HepG2 (cell line): Measurements from ENCODE around the gene PDE4C. TPM values are rescaled to one million over a fixed set of nuclear protein-coding genes. Genes with fewer than 3 reads are reported as not detected.

Experiments used
- ATF5 ChIP-seq: sonication (generic); formaldehyde crosslinking; IDR thresholded peaks from 2 replicates; pipeline ENCODE4 v1.4.0; 2020; ENCODE audit warnings: mild to moderate bottlenecking, low read depth, missing genetic modification reagents
- BRF2 ChIP-seq: sonication (generic); formaldehyde crosslinking; IDR thresholded peaks from 2 replicates; pipeline ENCODE4 v1.8.1; 2022; ENCODE audit warnings: mild to moderate bottlenecking, missing genetic modification reagents
- DNMT1 ChIP-seq: sonication (generic); formaldehyde crosslinking; IDR thresholded peaks from 2 replicates; pipeline ENCODE4 v1.5.1; 2020; ENCODE audit warnings: mild to moderate bottlenecking, missing genetic modification reagents
- GABPA ChIP-seq, 2 experiments: IDR thresholded peaks; 2 replicates each; pipeline ENCODE4 v1.6.1; 2011 to 2016; ENCODE audit warnings: low read depth in 2 of 2, low read length in 1 of 2, missing biosample characterization in 1 of 2, missing genetic modification characterization in 1 of 2
- GATAD1 ChIP-seq: IDR thresholded peaks from 2 replicates; pipeline ENCODE4 v1.6.1; 2016; ENCODE audit warnings: missing genetic modification reagents, missing compliant biosample characterization
- HOXA3 ChIP-seq: sonication (generic); formaldehyde crosslinking; IDR thresholded peaks from 2 replicates; pipeline ENCODE4 v1.5.0; 2020; ENCODE audit warnings: missing genetic modification reagents
- MEF2D ChIP-seq: sonication (generic); formaldehyde crosslinking; IDR thresholded peaks from 2 replicates; pipeline ENCODE4 v1.5.1; 2020; ENCODE audit warnings: mild to moderate bottlenecking, missing genetic modification reagents
- MIER2 ChIP-seq: IDR thresholded peaks from 2 replicates; pipeline ENCODE4 v1.6.1; 2016; ENCODE audit warnings: missing biosample characterization, missing genetic modification reagents
- NONO ChIP-seq, 2 experiments: fragments of 450-650 bp in 1 of 2; sonication (generic) in 1 of 2; formaldehyde crosslinking in 1 of 2; IDR thresholded peaks in 1 of 2; conservative IDR thresholded peaks in 1 of 2; 2 replicates each; pipeline versions ENCODE4 v1.6.1 to v1.8.0; 2017 to 2022; ENCODE audit warnings: mild to moderate bottlenecking in 1 of 2, missing genetic modification reagents in 1 of 2, moderate library complexity in 1 of 2
- POLR2AphosphoS5 ChIP-seq: IDR thresholded peaks from 2 replicates; pipeline ENCODE4 v1.6.1; 2012; ENCODE audit warnings: low read depth, low read length
- RNF219 ChIP-seq: sonication (generic); formaldehyde crosslinking; IDR thresholded peaks from 2 replicates; pipeline ENCODE4 v1.5.0; 2020; ENCODE audit warnings: mild to moderate bottlenecking, missing genetic modification reagents
- SALL2 ChIP-seq: sonication (generic); formaldehyde crosslinking; IDR thresholded peaks from 2 replicates; pipeline ENCODE4 v1.8.1; 2023; ENCODE audit warnings: mild to moderate bottlenecking, missing genetic modification reagents, inconsistent platforms
- SIX4 ChIP-seq: sonication (generic); formaldehyde crosslinking; IDR thresholded peaks from 2 replicates; pipeline ENCODE4 v1.4.0; 2020; ENCODE audit warnings: missing genetic modification reagents
- SOX6 ChIP-seq, 2 experiments: fragments of 450-650 bp in 1 of 2; sonication (generic) in 1 of 2; formaldehyde crosslinking in 1 of 2; IDR thresholded peaks; 2 replicates each; pipeline versions ENCODE4 v1.4.0 to v1.6.1; 2017 to 2020; ENCODE audit warnings: antibody characterized with exemption in 1 of 2, mild to moderate bottlenecking in 1 of 2, missing genetic modification reagents in 1 of 2
- SP2 ChIP-seq: sonication (generic); formaldehyde crosslinking; IDR thresholded peaks from 2 replicates; pipeline ENCODE4 v1.5.1; 2020; ENCODE audit warnings: mild to moderate bottlenecking, missing genetic modification reagents
- SRY ChIP-seq: sonication (generic); formaldehyde crosslinking; IDR thresholded peaks from 2 replicates; pipeline ENCODE4 v1.8.0; 2022; ENCODE audit warnings: mild to moderate bottlenecking, missing genetic modification reagents
- TBL1XR1 ChIP-seq: fragments of 150-350 bp; IDR thresholded peaks from 2 replicates; pipeline ENCODE4 v1.6.1; 2014; ENCODE audit warnings: borderline replicate concordance, low read length; ENCODE audit not compliant: partially characterized antibody
- TEAD3 ChIP-seq: optimal IDR thresholded peaks from 2 replicates; pipeline ENCODE3; 2016; ENCODE audit warnings: borderline replicate concordance
- ZNF121 ChIP-seq: sonication (generic); formaldehyde crosslinking; IDR thresholded peaks from 2 replicates; pipeline ENCODE4 v1.5.0; 2020; ENCODE audit warnings: mild to moderate bottlenecking, missing genetic modification reagents
- ZNF383 ChIP-seq: sonication (generic); formaldehyde crosslinking; IDR thresholded peaks from 2 replicates; pipeline ENCODE4 v1.4.0; 2020; ENCODE audit warnings: missing genetic modification reagents, mild to moderate bottlenecking, borderline replicate concordance
- ZNF574 ChIP-seq: sonication (generic); formaldehyde crosslinking; IDR thresholded peaks from 2 replicates; pipeline ENCODE4 v1.4.0; 2020; ENCODE audit warnings: missing genetic modification reagents
- ZNF761 ChIP-seq: sonication (generic); formaldehyde crosslinking; conservative IDR thresholded peaks from 2 replicates; pipeline ENCODE4 v1.4.0; 2020; ENCODE audit warnings: mild to moderate bottlenecking, missing genetic modification reagents
- ZSCAN31 ChIP-seq: sonication (generic); formaldehyde crosslinking; IDR thresholded peaks from 2 replicates; pipeline ENCODE4 v1.5.0; 2020; ENCODE audit warnings: low read depth, mild to moderate bottlenecking, missing genetic modification reagents
- polyA plus RNA-seq, 8 experiments: library from polyadenylated mRNA; depleted of rRNA in 3 of 8; stranded (reverse) in 7 of 8; unstranded in 1 of 8; fragments of >200 nt; fragmentation: Illumina TruSeq in 4 of 8; extraction: Trizol in 4 of 8; gene quantifications; 2 replicates each; pipeline versions ENCODE4 v1.2.1 to v1.2.3, GENCODE V29; 2011 to 2016; ENCODE audit warnings: low read depth in 4 of 8, missing spikeins in 1 of 8, mixed read lengths in 1 of 8; ENCODE audit not compliant: insufficient read depth in 1 of 8
- total RNA-seq, 5 experiments: library from RNA; depleted of rRNA; stranded (reverse); fragments of >200 nt; fragmentation: Illumina TruSeq; extraction: Trizol; gene quantifications; 2 replicates each; pipeline ENCODE4 v1.2.3, GENCODE V29; 2016; ENCODE audit warnings: low read depth in 1 of 5

The PDE4C gene
- total and polyA plus RNA-seq, 2 of the 13 experiments (the other 11 are each of a cell fraction or from before 2014, with no cell fraction given) = 1.4 to 14.0 TPM

GRCh38 chr19:18223860-18224524 lies 2.2 kb downstream of the PDE4C start (continued):
- TF ChIP-seq SOX6 (IDR thresholded peaks at IDR 0.05) (no peak), SOX6 (CRISPR knock-in tag; IDR thresholded peaks at IDR 0.05) (peak; percentile 50), TBL1XR1 (no peak), MEF2D (CRISPR knock-in tag) (peak; percentile 87), DNMT1 (CRISPR knock-in tag) (no peak), ZNF383 (CRISPR knock-in tag) (peak; percentile 33; the same call in 1 of the 2 replicates), TEAD3 (CRISPR knock-in tag) (peak; percentile 53), HOXA3 (peak; percentile 25; the same call in 1 of the 2 replicates), BRF2 (CRISPR knock-in tag) (no peak), SRY (CRISPR knock-in tag) (0 out of 2 replicates have a peak, but pooled peaks have one; percentile 75), ZSCAN31 (peak; percentile 49; the same call in 1 of the 2 replicates), POLR2AphosphoS5 (peak; percentile 65), ATF5 (0 out of 2 replicates have a peak, but pooled peaks have one; percentile 8), SP2 (CRISPR knock-in tag) (no peak), NONO (IDR thresholded peaks at IDR 0.05) (no peak), NONO (CRISPR knock-in tag; conservative IDR thresholded peaks at IDR 0.05) (0 out of 2 replicates have a peak, but pooled peaks have one; percentile 21), MIER2 (CRISPR knock-in tag) (0 out of 2 replicates have a peak, but pooled peaks have one; percentile 34), GATAD1 (CRISPR knock-in tag) (peak; percentile 68; the same call in 1 of the 2 replicates), GABPA (IDR thresholded peaks at IDR 0.05; ENCODE audit: low read depth, low read length) (no peak), GABPA (CRISPR knock-in tag; IDR thresholded peaks at IDR 0.05; ENCODE audit: low read depth) (peak; percentile 77), RNF219 (CRISPR knock-in tag) (no peak; the same call in 1 of the 2 replicates), SALL2 (CRISPR knock-in tag) (no peak), ZNF574 (CRISPR knock-in tag) (peak; percentile 48), ZNF761 (CRISPR knock-in tag) (peak; percentile 78), ZNF121 (CRISPR knock-in tag) (peak; percentile 77), SIX4 (CRISPR knock-in tag) (peak; percentile 14; the same call in 1 of the 2 replicates)
